ENCODE measurements around the gene SV2B. TPM values are rescaled to one million over a fixed set of nuclear protein-coding genes. Genes with fewer than 3 reads are reported as not detected.

The SV2B gene
- total RNA-seq: 1 to 10 TPM in 1 of 6 donors, under 1 TPM in 3, not detected in 2; 0.40 to 1.4 (median 0.62) TPM

DNA sequence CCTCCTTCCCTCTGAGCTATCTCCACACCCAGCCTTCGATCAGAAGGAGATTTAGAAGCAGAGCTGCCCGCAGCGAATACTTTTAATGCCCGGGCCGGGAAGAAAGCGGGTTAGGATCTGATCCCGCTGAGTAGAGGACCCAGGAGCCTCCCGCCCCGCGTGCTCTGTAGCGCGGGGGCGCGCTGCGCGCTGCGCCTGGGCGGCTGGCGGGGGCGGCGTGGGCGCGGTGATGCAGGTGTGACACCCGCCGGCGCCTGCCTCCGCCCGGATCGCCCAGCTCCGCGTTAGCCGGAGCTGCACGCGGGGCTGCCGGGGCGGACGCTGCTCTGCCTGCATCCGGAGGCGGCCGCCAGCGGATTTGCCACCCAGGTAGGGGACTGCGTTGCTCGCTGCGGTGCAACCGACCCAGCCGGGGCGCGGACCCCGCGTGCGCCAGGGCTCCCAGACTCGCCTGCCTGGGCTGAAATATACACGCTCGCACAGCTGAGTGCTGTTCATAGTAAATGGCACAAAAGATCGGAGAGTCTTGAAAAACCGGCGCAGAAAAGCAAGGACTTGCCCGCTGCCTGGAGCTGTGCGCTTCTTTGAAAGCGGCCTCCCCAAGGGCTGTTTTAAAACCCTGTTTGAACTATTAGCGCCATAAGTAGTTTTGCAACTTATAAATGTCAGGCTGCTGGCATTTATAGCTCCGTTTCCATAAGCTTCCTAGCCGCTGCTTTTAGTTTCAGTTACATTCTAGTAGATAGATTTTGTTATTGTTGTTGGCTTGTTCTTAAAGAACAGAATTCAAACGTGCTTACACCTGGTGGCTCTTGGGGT, at the start of gene SV2B:
Gene SV2B (plus strand): TSS at position 263 of the 819 bp plus-strand sequence. CDS start 126,007 bp downstream, outside the sequence.
- Histone ChIP-seq H3K36me3 (no peaks in the 10 kb centered on the region), H3K27ac (no peak within 1 kb of the TSS), H3K9me3 (no peaks in the 10 kb centered on the region), H3K4me1 (peaks cover 14 to 28% (median 19%) of the 10 kb centered on the region in 4 donors), H3K4me3 (peak within 1 kb of the TSS; percentile 29 to 48 (median 42)), H3K27me3 (peaks cover 0 to 23% (median 4%) of the 10 kb centered on the region in 4 donors)
- peak in 1 of 2 donors; percentile 88 for DNase-seq
- TF ChIP-seq EP300 (IDR thresholded peaks at IDR 0.05) (no peak), POLR2AphosphoS5 (IDR thresholded peaks at IDR 0.05) (no peak), POLR2A (IDR thresholded peaks at IDR 0.05) (no peak)
- WGBS, 2 donors: 0% methylated on average over 11 to 40 of the region's 64 CpGs
- ATAC-seq (ENCODE audit: low FRiP score in 2 of 2): peak in 1 of 2 donors; percentile 55

- Histone ChIP-seq H3K4me1 (peaks cover 0 to 14% (median 5%) of the 10 kb centered on the region in 4 donors), H3K27me3 (no peaks in the 10 kb centered on the region), H3K27ac (no peak overlapping the region), H3K36me3 (no peaks in the 10 kb centered on the region), H3K9me3 (no peaks in the 10 kb centered on the region), H3K4me3 (no peak overlapping the region)
- 67 to 83% methylated on average over 8 of the region's 8 CpGs for WGBS, 2 donors
- DNase-seq (no peak), ATAC-seq (ENCODE audit: low FRiP score in 2 of 2) (no peak)
- no peak for TF ChIP-seq POLR2AphosphoS5 (IDR thresholded peaks at IDR 0.05)
- TF ChIP-seq EP300 (IDR thresholded peaks at IDR 0.05): no peak
- TF ChIP-seq, protein P1, sequence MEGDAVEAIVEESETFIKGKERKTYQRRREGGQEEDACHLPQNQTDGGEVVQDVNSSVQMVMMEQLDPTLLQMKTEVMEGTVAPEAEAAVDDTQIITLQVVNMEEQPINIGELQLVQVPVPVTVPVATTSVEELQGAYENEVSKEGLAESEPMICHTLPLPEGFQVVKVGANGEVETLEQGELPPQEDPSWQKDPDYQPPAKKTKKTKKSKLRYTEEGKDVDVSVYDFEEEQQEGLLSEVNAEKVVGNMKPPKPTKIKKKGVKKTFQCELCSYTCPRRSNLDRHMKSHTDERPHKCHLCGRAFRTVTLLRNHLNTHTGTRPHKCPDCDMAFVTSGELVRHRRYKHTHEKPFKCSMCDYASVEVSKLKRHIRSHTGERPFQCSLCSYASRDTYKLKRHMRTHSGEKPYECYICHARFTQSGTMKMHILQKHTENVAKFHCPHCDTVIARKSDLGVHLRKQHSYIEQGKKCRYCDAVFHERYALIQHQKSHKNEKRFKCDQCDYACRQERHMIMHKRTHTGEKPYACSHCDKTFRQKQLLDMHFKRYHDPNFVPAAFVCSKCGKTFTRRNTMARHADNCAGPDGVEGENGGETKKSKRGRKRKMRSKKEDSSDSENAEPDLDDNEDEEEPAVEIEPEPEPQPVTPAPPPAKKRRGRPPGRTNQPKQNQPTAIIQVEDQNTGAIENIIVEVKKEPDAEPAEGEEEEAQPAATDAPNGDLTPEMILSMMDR (IDR thresholded peaks at IDR 0.05): no peak
Observed at GRCh38 chr15:91051248-91051647, 48.8 kb upstream of the SV2B start.

- peaks cover 0 to 8% (median 0%) of the 10 kb centered on the region in 4 donors for H3K4me1 ChIP-seq
- no peaks in the 10 kb centered on the region for H3K9me3 ChIP-seq
- 29 to 38% methylated on average over 2 of the region's 2 CpGs for WGBS, 2 donors
- H3K27me3 ChIP-seq: no peaks in the 10 kb centered on the region
- H3K27ac ChIP-seq: no peak overlapping the region
- DNase-seq (no peak), ATAC-seq (ENCODE audit: low FRiP score in 2 of 2) (no peak)
- TF ChIP-seq POLR2AphosphoS5 (IDR thresholded peaks at IDR 0.05) (no peak), EP300 (IDR thresholded peaks at IDR 0.05) (no peak), POLR2A (IDR thresholded peaks at IDR 0.05) (no peak)
- TF ChIP-seq, protein P1 (IDR thresholded peaks at IDR 0.05): no peak
- H3K36me3 ChIP-seq: no peaks in the 10 kb centered on the region
- no peak overlapping the region for H3K4me3 ChIP-seq
Observed at GRCh38 chr15:91054816-91055215, 45.2 kb upstream of the SV2B start.

DNA sequence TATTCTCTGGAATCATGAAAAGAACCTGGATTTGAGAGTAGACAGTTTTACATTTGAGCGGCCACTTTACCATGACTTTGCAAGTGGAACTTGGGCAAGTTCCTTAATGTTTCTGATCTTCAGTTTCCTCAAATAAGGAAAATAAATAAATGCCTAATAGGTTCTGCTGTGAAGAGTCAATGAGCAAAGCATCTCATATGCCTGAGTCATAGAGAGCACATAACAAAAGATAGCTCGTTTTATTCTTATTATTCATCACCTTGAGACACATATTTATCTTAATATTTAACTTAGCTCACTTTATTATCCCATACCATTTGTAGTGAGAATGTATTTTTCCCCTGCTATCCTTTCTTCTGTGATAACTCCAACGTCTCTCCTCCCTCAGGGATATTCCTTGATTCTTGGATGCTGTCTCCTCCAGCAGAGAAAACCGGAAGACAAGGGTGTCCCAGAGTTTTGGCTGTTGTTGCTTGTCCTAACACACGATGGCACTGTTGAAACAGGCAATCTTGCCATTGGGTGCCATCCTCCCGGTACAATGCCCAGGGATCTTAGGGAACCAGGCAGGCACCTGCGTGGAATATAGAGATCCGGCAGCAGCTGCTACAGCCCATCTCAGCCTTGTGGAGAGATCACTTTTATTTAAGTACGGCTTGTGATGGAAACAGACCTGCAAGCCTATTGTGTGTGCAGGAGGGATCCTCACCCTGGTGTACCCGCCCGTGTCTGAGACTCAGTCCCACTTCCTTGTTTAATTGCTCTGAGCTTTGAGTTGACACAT, 44.3 kb upstream of the SV2B start:
- ATAC-seq (ENCODE audit: low FRiP score in 2 of 2) (peak in 1 of 2 donors; percentile 84), DNase-seq (peak in 1 of 2 donors; percentile 43)
- no peaks in the 10 kb centered on the region for H3K9me3 ChIP-seq
- no peak overlapping the region for H3K4me3 ChIP-seq
- H3K4me1 ChIP-seq: peaks cover 0 to 4% (median 0%) of the 10 kb centered on the region in 4 donors
- 19 to 22% methylated on average over 9 to 11 of the region's 11 CpGs for WGBS, 2 donors
- TF ChIP-seq EP300 (IDR thresholded peaks at IDR 0.05) (no peak), POLR2A (IDR thresholded peaks at IDR 0.05) (no peak), POLR2AphosphoS5 (IDR thresholded peaks at IDR 0.05) (no peak)
- TF ChIP-seq, protein P1 (IDR thresholded peaks at IDR 0.05): peak; percentile 23 to 83 (median 56)
- H3K27ac ChIP-seq: no peak overlapping the region
- no peaks in the 10 kb centered on the region for H3K27me3 ChIP-seq
- no peaks in the 10 kb centered on the region for H3K36me3 ChIP-seq

DNA sequence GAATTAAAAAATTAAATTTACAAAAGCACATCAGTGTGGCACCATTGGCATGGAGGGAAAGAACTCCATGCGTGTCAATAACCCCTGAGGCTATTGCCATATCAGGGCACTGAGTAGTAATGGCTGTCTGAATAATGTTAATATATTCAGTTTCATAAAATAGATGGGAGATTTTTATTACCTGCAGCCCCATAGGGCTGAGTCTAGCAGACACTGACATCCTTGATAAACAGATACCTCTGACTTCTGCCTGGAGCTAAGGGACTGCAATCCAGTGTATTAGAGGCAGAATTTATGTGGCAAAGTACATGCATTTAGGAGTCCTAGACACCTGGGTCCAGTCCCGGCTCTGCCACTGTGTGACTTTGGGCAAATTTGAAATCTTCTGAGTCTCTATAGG, 38.8 kb upstream of the SV2B start:
- no peak for ATAC-seq (ENCODE audit: low FRiP score in 2 of 2)
- no peak for TF ChIP-seq POLR2AphosphoS5 (IDR thresholded peaks at IDR 0.05)
- TF ChIP-seq, protein P1 (IDR thresholded peaks at IDR 0.05): no peak
- no peak for TF ChIP-seq POLR2A (IDR thresholded peaks at IDR 0.05)
- TF ChIP-seq EP300 (IDR thresholded peaks at IDR 0.05): no peak
- WGBS, 2 donors: 86 to 96% methylated on average over 2 of the region's 2 CpGs
- no peak overlapping the region for H3K4me3 ChIP-seq
- DNase-seq: no peak
- H3K4me1 ChIP-seq: peaks cover 0 to under 1% (median 0%) of the 10 kb centered on the region in 4 donors
- H3K36me3 ChIP-seq: no peaks in the 10 kb centered on the region
- no peaks in the 10 kb centered on the region for H3K27me3 ChIP-seq
- H3K27ac ChIP-seq: no peak overlapping the region
- H3K9me3 ChIP-seq: peaks cover 0 to 7% (median 0%) of the 10 kb centered on the region in 4 donors

All from upper lobe of left lung (tissue), 6 donors.